Measurements from ENCODE around the gene POLDIP2. TPM values are rescaled to one million over a fixed set of nuclear protein-coding genes. Genes with fewer than 3 reads are reported as not detected.
A peak's percentile ranks its signal among the peaks of the same experiment; 100 is the strongest.

POLDIP2 gene
- total RNA-seq, 1 donor: 82.9 TPM

DNA sequence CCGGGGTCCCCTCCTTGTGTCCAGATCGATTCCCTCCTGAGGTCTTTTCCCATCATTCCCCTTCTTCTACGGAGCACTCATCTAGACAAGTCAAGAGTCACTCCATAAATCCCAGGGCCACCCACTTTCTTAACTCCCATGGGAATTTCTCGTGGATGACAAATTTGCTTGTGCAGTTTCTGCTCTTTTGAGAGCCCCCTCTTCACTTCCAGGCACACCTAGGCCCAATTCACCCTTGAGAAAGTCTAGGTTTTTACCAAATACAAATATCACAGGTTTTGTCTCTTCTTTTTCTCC, 522 bp upstream of the POLDIP2 start:
- no peak for TF ChIP-seq CTCF (IDR thresholded peaks at IDR 0.05; ENCODE audit: extremely low read depth, low read depth, low read length)
- peaks cover 17% of the 10 kb centered on the region for H3K4me1 ChIP-seq (ENCODE audit: insufficient read depth, low read length)
- no peaks in the 10 kb centered on the region for H3K9me3 ChIP-seq (ENCODE audit: low read depth, low read length)
- peak overlapping the region; percentile 90 for H2AFZ ChIP-seq (ENCODE audit: low read length)
- H3K4me2 ChIP-seq (ENCODE audit: insufficient read depth, low read length): peak overlapping the region; percentile 88
- H3K27ac ChIP-seq (ENCODE audit: low read depth, low read length): peak overlapping the region; percentile 82
- peaks cover 65% of the 10 kb centered on the region for H3K36me3 ChIP-seq (ENCODE audit: insufficient read depth, low read length)
- peak overlapping the region; percentile 89 for H3K4me3 ChIP-seq (ENCODE audit: insufficient read depth, low read length)
- no peaks in the 10 kb centered on the region for H3K27me3 ChIP-seq (ENCODE audit: insufficient read depth, low read length)
- peaks cover 4% of the 10 kb centered on the region for H4K20me1 ChIP-seq (ENCODE audit: insufficient read depth, low read length)
- no peak for DNase-seq (ENCODE audit: insufficient read length, low spot score, missing footprints)
- H3K79me2 ChIP-seq (ENCODE audit: insufficient read depth, low read length): peaks cover 50% of the 10 kb centered on the region

- Histone ChIP-seq H3K36me3 (ENCODE audit: insufficient read depth, low read length) (peaks cover 85% of the 10 kb centered on the region), H4K20me1 (ENCODE audit: insufficient read depth, low read length) (peaks cover 8% of the 10 kb centered on the region)
These were observed 7.1 kb downstream of the POLDIP2 start for GRCh38 chr17:28350271-28350670.

DNA sequence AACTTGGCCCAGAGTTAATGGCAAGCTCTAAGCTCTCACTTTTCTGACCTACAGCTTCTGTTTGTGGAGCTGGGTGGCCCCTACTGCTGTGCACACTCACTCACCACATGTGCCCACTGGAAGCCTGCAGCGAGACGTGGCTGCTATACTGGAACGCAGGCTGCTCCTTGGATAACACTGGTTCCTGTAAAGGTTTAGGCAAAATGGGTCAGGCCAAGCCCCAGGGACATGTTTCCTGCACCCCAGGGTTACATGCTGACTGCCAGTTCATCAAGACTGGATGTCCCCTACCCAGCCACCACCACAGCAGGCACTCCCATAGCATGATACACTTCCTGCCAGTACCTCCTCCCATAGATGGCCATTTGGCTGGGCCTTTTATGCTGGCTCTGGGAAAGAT, 8.3 kb downstream of the POLDIP2 start:
- TF ChIP-seq CTCF (IDR thresholded peaks at IDR 0.05; ENCODE audit: extremely low read depth, low read depth, low read length): no peak
- no peak for DNase-seq (ENCODE audit: insufficient read length, low spot score, missing footprints)
- peaks cover 85% of the 10 kb centered on the region for H3K36me3 ChIP-seq (ENCODE audit: insufficient read depth, low read length)
- H3K9me3 ChIP-seq (ENCODE audit: low read depth, low read length): no peaks in the 10 kb centered on the region
- H3K4me3 ChIP-seq (ENCODE audit: insufficient read depth, low read length): no peak overlapping the region
- H3K79me2 ChIP-seq (ENCODE audit: insufficient read depth, low read length): peaks cover 8% of the 10 kb centered on the region
- H3K4me1 ChIP-seq (ENCODE audit: insufficient read depth, low read length): peaks cover 28% of the 10 kb centered on the region
- no peak overlapping the region for H3K4me2 ChIP-seq (ENCODE audit: insufficient read depth, low read length)
- no peak overlapping the region for H2AFZ ChIP-seq (ENCODE audit: low read length)
- peaks cover 8% of the 10 kb centered on the region for H4K20me1 ChIP-seq (ENCODE audit: insufficient read depth, low read length)
- no peak overlapping the region for H3K27ac ChIP-seq (ENCODE audit: low read depth, low read length)
- no peaks in the 10 kb centered on the region for H3K27me3 ChIP-seq (ENCODE audit: insufficient read depth, low read length)

More at GRCh38 chr17:28350271-28350670, 7.1 kb downstream of the POLDIP2 start:
- Histone ChIP-seq H3K27me3 (ENCODE audit: insufficient read depth, low read length) (no peaks in the 10 kb centered on the region), H3K4me2 (ENCODE audit: insufficient read depth, low read length) (no peak overlapping the region), H3K27ac (ENCODE audit: low read depth, low read length) (no peak overlapping the region), H3K79me2 (ENCODE audit: insufficient read depth, low read length) (peaks cover 17% of the 10 kb centered on the region), H3K4me1 (ENCODE audit: insufficient read depth, low read length) (peaks cover 28% of the 10 kb centered on the region), H3K9me3 (ENCODE audit: low read depth, low read length) (no peaks in the 10 kb centered on the region), H3K4me3 (ENCODE audit: insufficient read depth, low read length) (no peak overlapping the region), H2AFZ (ENCODE audit: low read length) (no peak overlapping the region)
- no peak for TF ChIP-seq CTCF (IDR thresholded peaks at IDR 0.05; ENCODE audit: extremely low read depth, low read depth, low read length)
- DNase-seq (ENCODE audit: insufficient read length, low spot score, missing footprints): no peak

DNA sequence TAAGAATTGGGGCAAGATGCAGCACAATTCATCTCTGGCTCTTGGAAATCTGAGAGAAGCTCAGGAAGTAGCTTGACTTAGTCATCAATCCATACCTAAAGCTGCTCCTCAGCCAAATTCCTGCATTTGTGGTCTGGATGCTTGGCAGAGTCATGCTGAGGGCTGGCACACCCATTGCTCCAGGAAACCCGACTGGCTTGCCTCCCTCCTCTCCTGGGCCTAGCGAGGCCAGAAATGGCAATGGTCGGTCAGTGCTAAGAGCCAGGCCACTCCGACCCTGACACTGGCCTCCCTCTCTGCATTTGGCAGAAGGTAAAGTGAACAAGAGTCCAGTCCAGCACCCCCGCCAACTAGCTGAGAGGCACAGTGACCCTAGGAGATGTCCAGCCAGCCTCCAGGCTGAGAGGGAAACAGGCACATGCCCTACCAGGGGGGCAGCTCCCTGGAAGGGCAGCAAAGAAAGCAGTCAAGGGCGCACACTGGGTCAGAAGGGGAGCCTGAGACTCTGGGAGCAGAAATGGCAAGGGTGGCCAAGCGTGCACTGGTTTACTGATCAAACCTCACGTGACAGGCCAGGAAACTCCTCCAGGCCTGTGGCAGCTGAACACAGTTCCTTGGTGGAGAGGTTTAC, 10.0 kb downstream of the POLDIP2 start:
- peaks cover 4% of the 10 kb centered on the region for H4K20me1 ChIP-seq (ENCODE audit: insufficient read depth, low read length)
- peaks cover 83% of the 10 kb centered on the region for H3K36me3 ChIP-seq (ENCODE audit: insufficient read depth, low read length)
- H3K4me3 ChIP-seq (ENCODE audit: insufficient read depth, low read length): no peak overlapping the region
- no peaks in the 10 kb centered on the region for H3K9me3 ChIP-seq (ENCODE audit: low read depth, low read length)
- TF ChIP-seq CTCF (IDR thresholded peaks at IDR 0.05; ENCODE audit: extremely low read depth, low read depth, low read length): no peak
- H3K4me2 ChIP-seq (ENCODE audit: insufficient read depth, low read length): peak overlapping the region; percentile 44
- peak; percentile 97 for DNase-seq (ENCODE audit: insufficient read length, low spot score, missing footprints)
- H3K27ac ChIP-seq (ENCODE audit: low read depth, low read length): peak overlapping the region; percentile 82
- no peaks in the 10 kb centered on the region for H3K27me3 ChIP-seq (ENCODE audit: insufficient read depth, low read length)
- H3K79me2 ChIP-seq (ENCODE audit: insufficient read depth, low read length): peaks cover 10% of the 10 kb centered on the region
- H3K4me1 ChIP-seq (ENCODE audit: insufficient read depth, low read length): peaks cover 28% of the 10 kb centered on the region
- H2AFZ ChIP-seq (ENCODE audit: low read length): no peak overlapping the region
